GM12801 (cell line): Measurements from ENCODE around the gene TRIP4.

Source experiments
- CTCF ChIP-seq: IDR thresholded peaks from one replicate; pipeline ENCODE4 v1.5.1; 2011; ENCODE audit warnings: control low read depth; ENCODE audit not compliant: insufficient read length; ENCODE audit errors: extremely low read depth

TRIP4 gene

GRCh38 chr15:64503197-64503596 is 115.6 kb downstream of the TRIP4 start:
- TF ChIP-seq CTCF: no peak

DNA sequence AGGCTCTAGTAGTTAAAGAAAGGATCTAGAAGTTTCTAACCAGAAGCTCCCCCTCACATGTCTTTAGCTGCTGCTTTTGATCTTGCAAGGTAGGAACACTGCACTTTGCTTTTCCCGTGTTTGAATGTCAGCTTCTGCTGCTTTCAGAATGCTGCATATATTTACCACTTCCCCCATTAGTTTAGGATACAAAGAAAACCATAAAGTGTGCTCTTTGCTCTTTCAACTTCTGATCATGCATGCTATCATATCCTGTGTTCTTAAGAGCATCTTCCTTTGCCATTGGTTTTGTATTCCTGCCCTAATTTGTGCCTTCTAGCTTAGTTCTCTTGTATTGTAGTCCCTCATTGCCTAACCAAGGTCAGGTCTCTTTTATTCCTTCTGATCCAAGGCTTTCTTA is 116.0 kb downstream of the TRIP4 start:
- TF ChIP-seq CTCF: no peak
